A673 (cell line): Measurements from ENCODE around the gene GLT6D1. TPM values are rescaled to one million over a fixed set of nuclear protein-coding genes. Genes with fewer than 3 reads are reported as not detected.

Experiments
- BruUV-seq: library from RNA; stranded (reverse); fragments of 400-500 nt; replicated peaks from 2 replicates; lab custom pipeline; 2021; lab: Mats Ljungman, UMichigan
- CTCF ChIA-PET: fragments of 300-600 bp; sonication (Branson Sonifier 250); formaldehyde crosslinking; loops from one replicate; lab custom pipeline; 2022; ENCODE audit warnings: antibody characterized with exemption; lab: Charles Lee
- POLR2A ChIA-PET: fragments of 300-600 bp; sonication (Branson Sonifier 250); formaldehyde crosslinking; loops from one replicate; lab custom pipeline; 2022; ENCODE audit warnings: antibody characterized with exemption; ENCODE audit not compliant: low non-redundant PET; lab: Charles Lee
- DNase-seq: peaks from one replicate; pipeline ENCODE4 v3.0.0-alpha.2; 2015; ENCODE audit warnings: low spot score
- H3K27ac ChIP-seq: fragments of 200-600 bp; sonication (generic); 2 replicates; pipeline ENCODE4 v1.5.1; 2016; ENCODE audit warnings: mixed run types, low read depth, mild to moderate bottlenecking, mixed read lengths, antibody characterized with exemption, low read length; ENCODE audit not compliant: poor library complexity, severe bottlenecking
- H3K27me3 ChIP-seq: fragments of 200-600 bp; sonication (generic); replicated peaks from 2 replicates; pipeline ENCODE4 v1.6.1; 2017; ENCODE audit warnings: mixed run types, low read depth, mild to moderate bottlenecking, mixed read lengths, antibody characterized with exemption, low read length; ENCODE audit not compliant: insufficient read depth, poor library complexity
- H3K36me3 ChIP-seq: fragments of 200-600 bp; sonication (generic); 2 replicates; pipeline ENCODE4 v1.6.1; 2016; ENCODE audit warnings: mixed run types, mild to moderate bottlenecking, mixed read lengths, antibody characterized with exemption, low read length; ENCODE audit not compliant: insufficient read depth, poor library complexity, severe bottlenecking
- H3K4me1 ChIP-seq: fragments of 200-600 bp; sonication (generic); 2 replicates; pipeline ENCODE4 v1.6.1; 2017; ENCODE audit warnings: mixed run types, mild to moderate bottlenecking, mixed read lengths, antibody characterized with exemption, low read length; ENCODE audit not compliant: insufficient read depth, poor library complexity, severe bottlenecking
- H3K4me3 ChIP-seq: fragments of 200-600 bp; sonication (generic); 2 replicates; pipeline ENCODE4 v1.5.1; 2016; ENCODE audit warnings: low read depth, mixed run types, mild to moderate bottlenecking, mixed read lengths, low read length; ENCODE audit not compliant: poor library complexity, severe bottlenecking
- H3K9me3 ChIP-seq: fragments of 200-600 bp; sonication (generic); 2 replicates; pipeline ENCODE4 v1.6.1; 2016; ENCODE audit warnings: mixed run types, low read depth, mild to moderate bottlenecking, mixed read lengths, antibody characterized with exemption, low read length; ENCODE audit not compliant: poor library complexity, severe bottlenecking
- EZH2 ChIP-seq: fragments of 200-600 bp; sonication (generic); IDR thresholded peaks from 2 replicates; pipeline ENCODE4 v1.6.1; 2017; ENCODE audit warnings: borderline replicate concordance, low read depth, mild to moderate bottlenecking, mixed read lengths, antibody characterized with exemption, low read length; ENCODE audit not compliant: poor library complexity, severe bottlenecking
- intact Hi-C: fragments of 100-400 bp; cut with micrococcal nuclease; formaldehyde crosslinking; loops from one replicate; pipeline ENCODE4 v1.10.0; 2022; ENCODE audit not compliant: unreplicated experiment
- total RNA-seq: library from RNA; stranded (reverse); gene quantifications from 2 replicates; pipeline ENCODE4 v1.2.3, GENCODE V29; 2021
- TF ChIP-seq, protein P1 (sequence below): fragments of 300-800, 200-600 bp; sonication (generic); conservative IDR thresholded peaks from 2 replicates; pipeline ENCODE4 v1.5.1; 2017; ENCODE audit warnings: low read depth, mild to moderate bottlenecking, antibody characterized with exemption, low read length, moderate library complexity, mixed read lengths

Gene GLT6D1
- total RNA-seq, 1 experiment from 2014 or later = not detected

DNA sequence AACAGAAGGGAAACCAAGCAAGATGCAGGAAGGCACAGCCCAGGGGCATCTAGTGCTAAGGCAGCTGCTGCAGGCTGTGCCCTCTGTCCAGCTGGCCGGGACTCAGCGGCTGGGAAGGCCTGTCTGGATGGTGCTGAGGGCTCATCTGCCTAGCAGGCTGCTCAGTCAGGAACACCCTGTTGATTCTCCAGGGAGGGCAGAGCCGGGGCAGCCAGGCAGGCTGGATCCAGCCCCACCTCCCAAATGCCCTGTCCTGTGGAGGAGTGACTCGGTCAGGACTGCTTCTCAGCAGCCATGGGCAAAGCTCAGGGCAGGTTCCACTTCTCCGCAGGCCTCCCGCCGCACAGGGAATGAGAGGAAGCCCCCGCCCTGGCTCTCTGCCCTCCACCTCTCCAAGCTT, 16.0 kb upstream of the GLT6D1 start:
- intact Hi-C loops = no loop called here
- peaks cover 17% of the 10 kb centered on the region for H3K9me3 ChIP-seq
- no TSS peak for BruUV-seq
- no peaks in the 10 kb centered on the region for H3K4me1 ChIP-seq
- H3K27me3 ChIP-seq = no peaks in the 10 kb centered on the region
- H3K4me3 ChIP-seq = no peak overlapping the region
- DNase-seq = no peak
- POLR2A ChIA-PET = no interaction called here
- no peak overlapping the region for H3K27ac ChIP-seq
- TF ChIP-seq, protein P1, sequence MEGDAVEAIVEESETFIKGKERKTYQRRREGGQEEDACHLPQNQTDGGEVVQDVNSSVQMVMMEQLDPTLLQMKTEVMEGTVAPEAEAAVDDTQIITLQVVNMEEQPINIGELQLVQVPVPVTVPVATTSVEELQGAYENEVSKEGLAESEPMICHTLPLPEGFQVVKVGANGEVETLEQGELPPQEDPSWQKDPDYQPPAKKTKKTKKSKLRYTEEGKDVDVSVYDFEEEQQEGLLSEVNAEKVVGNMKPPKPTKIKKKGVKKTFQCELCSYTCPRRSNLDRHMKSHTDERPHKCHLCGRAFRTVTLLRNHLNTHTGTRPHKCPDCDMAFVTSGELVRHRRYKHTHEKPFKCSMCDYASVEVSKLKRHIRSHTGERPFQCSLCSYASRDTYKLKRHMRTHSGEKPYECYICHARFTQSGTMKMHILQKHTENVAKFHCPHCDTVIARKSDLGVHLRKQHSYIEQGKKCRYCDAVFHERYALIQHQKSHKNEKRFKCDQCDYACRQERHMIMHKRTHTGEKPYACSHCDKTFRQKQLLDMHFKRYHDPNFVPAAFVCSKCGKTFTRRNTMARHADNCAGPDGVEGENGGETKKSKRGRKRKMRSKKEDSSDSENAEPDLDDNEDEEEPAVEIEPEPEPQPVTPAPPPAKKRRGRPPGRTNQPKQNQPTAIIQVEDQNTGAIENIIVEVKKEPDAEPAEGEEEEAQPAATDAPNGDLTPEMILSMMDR = no peak
- no peaks in the 10 kb centered on the region for H3K36me3 ChIP-seq
- CTCF ChIA-PET = no interaction called here

DNA sequence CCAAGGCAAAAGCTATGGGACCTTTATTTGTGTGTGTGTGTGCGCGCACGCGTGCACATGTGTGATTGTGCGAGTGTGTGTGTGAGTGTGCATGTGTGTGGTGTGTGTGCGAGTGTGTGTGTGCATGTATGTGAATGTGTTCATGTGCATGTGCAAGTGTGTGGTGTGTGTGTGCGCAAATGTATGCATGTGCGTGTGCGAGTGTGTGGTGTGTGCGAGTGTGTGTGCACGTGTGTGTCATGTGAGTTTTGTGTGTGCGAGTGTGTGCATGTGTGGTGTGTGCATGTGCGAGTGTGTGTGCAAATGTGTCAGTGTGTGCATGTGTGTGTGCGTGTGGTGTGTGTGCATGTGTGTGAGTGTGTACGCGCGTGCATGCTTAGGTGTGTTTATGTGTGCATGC, 11.1 kb upstream of the GLT6D1 start:
- no peaks in the 10 kb centered on the region for H3K36me3 ChIP-seq
- no peak for TF ChIP-seq EZH2
- TF ChIP-seq, protein P1 = no peak
- ChIA-PET POLR2A (no interaction called here), CTCF (no interaction called here)
- BruUV-seq = no TSS peak
- no peaks in the 10 kb centered on the region for H3K27me3 ChIP-seq
- intact Hi-C loops = no loop called here
- no peak overlapping the region for H3K4me3 ChIP-seq
- no peak overlapping the region for H3K27ac ChIP-seq
- DNase-seq = no peak
- peaks cover 38% of the 10 kb centered on the region for H3K9me3 ChIP-seq
- no peaks in the 10 kb centered on the region for H3K4me1 ChIP-seq

DNA sequence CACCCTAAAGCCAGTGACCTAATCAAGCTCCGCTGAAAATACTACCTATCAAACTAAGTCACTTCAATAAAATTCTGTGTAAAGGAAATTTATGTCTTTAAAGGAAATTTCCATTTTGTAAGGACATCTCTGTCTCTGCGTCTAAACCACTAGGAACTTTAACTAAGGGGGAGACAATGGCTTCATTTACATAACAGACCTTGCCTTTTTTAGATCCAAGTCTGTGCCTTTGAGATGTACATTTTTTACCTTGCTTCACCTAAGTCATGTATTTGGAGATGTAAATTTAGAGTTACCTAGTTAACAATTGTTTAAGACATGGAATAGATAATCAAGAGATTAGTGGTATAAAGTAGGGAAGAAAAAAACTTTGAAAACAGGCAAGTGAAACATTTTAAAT, 10.2 kb upstream of the GLT6D1 start:
- no peaks in the 10 kb centered on the region for H3K4me1 ChIP-seq
- intact Hi-C loops = no loop called here
- no TSS peak for BruUV-seq
- CTCF ChIA-PET = no interaction called here
- no peak overlapping the region for H3K4me3 ChIP-seq
- H3K27me3 ChIP-seq = no peaks in the 10 kb centered on the region
- H3K36me3 ChIP-seq = no peaks in the 10 kb centered on the region
- DNase-seq = no peak
- TF ChIP-seq, protein P1 = no peak
- no peak for TF ChIP-seq EZH2
- H3K9me3 ChIP-seq = peaks cover 47% of the 10 kb centered on the region
- no peak overlapping the region for H3K27ac ChIP-seq
- POLR2A ChIA-PET = no interaction called here
